ENCODE measurements around the gene KRT6B.

Gene KRT6B

GRCh38 chr12:52434081-52434733 lies 17.7 kb downstream of the KRT6B start, which contains the start of gene KRT75 (continued):
- TF ChIP-seq, protein P1, sequence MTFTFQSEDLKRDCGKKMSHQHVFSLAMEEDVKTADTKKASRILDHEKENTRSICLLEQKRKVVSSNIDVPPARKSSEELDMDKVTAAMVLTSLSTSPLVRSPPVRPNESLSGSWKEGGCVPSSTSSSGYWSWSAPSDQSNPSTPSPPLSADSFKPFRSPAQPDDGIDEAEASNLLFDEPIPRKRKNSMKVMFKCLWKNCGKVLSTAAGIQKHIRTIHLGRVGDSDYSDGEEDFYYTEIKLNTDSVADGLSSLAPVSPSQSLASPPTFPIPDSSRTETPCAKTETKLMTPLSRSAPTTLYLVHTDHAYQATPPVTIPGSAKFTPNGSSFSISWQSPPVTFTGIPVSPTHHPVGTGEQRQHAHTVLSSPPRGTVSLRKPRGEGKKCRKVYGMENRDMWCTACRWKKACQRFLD (tag by site-specific recombination; IDR thresholded peaks at IDR 0.05) = no peak
- TF ChIP-seq ZNF785 (tag by site-specific recombination; IDR thresholded peaks at IDR 0.05) (no peak), ZBTB1 (tag by site-specific recombination; IDR thresholded peaks at IDR 0.05) (no peak), ZBTB17 (tag by site-specific recombination; IDR thresholded peaks at IDR 0.05) (peak; percentile 60), KLF10 (tag by site-specific recombination; IDR thresholded peaks at IDR 0.05) (no peak), ZNF394 (tag by site-specific recombination; IDR thresholded peaks at IDR 0.05; ENCODE audit: borderline replicate concordance) (peak; percentile 30; the same call in 1 of the 2 replicates), ZNF214 (tag by site-specific recombination; IDR thresholded peaks at IDR 0.05; ENCODE audit: borderline replicate concordance) (no peak), ZNF692 (tag by site-specific recombination; IDR thresholded peaks at IDR 0.05) (peak; percentile 88), ZNF114 (tag by site-specific recombination; IDR thresholded peaks at IDR 0.05) (no peak), ZNF514 (tag by site-specific recombination; IDR thresholded peaks at IDR 0.05) (no peak), ZNF76 (tag by site-specific recombination; IDR thresholded peaks at IDR 0.05; ENCODE audit: borderline replicate concordance, low read depth) (peak; percentile 18; the same call in 1 of the 2 replicates), ZNF311 (tag by site-specific recombination; IDR thresholded peaks at IDR 0.05; ENCODE audit: borderline replicate concordance) (no peak), KLF1 (tag by site-specific recombination; IDR thresholded peaks at IDR 0.05) (no peak), MYNN (tag by site-specific recombination; IDR thresholded peaks at IDR 0.05; ENCODE audit: borderline replicate concordance) (no peak), ZNF174 (tag by site-specific recombination; IDR thresholded peaks at IDR 0.05) (no peak), ZNF549 (tag by site-specific recombination; IDR thresholded peaks at IDR 0.05) (no peak), ZNF560 (tag by site-specific recombination; IDR thresholded peaks at IDR 0.05; ENCODE audit: borderline replicate concordance) (no peak), ZNF26 (tag by site-specific recombination; IDR thresholded peaks at IDR 0.05) (no peak), ZNF341 (tag by site-specific recombination; IDR thresholded peaks at IDR 0.05; ENCODE audit: low read depth) (no peak), RBAK (tag by site-specific recombination; IDR thresholded peaks at IDR 0.05) (no peak), MEIS1 (CRISPR knock-in tag; IDR thresholded peaks at IDR 0.05; ENCODE audit: borderline replicate concordance) (no peak), ZNF324 (tag by site-specific recombination; IDR thresholded peaks at IDR 0.05) (no peak), ZNF146 (tag by site-specific recombination; IDR thresholded peaks at IDR 0.05) (no peak)
- TF ChIP-seq, protein P2, sequence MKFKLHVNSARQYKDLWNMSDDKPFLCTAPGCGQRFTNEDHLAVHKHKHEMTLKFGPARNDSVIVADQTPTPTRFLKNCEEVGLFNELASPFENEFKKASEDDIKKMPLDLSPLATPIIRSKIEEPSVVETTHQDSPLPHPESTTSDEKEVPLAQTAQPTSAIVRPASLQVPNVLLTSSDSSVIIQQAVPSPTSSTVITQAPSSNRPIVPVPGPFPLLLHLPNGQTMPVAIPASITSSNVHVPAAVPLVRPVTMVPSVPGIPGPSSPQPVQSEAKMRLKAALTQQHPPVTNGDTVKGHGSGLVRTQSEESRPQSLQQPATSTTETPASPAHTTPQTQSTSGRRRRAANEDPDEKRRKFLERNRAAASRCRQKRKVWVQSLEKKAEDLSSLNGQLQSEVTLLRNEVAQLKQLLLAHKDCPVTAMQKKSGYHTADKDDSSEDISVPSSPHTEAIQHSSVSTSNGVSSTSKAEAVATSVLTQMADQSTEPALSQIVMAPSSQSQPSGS (tag by site-specific recombination; IDR thresholded peaks at IDR 0.05; ENCODE audit: low read depth) = peak; percentile 42; the same call in 1 of the 2 replicates
- TF ChIP-seq, protein P3, sequence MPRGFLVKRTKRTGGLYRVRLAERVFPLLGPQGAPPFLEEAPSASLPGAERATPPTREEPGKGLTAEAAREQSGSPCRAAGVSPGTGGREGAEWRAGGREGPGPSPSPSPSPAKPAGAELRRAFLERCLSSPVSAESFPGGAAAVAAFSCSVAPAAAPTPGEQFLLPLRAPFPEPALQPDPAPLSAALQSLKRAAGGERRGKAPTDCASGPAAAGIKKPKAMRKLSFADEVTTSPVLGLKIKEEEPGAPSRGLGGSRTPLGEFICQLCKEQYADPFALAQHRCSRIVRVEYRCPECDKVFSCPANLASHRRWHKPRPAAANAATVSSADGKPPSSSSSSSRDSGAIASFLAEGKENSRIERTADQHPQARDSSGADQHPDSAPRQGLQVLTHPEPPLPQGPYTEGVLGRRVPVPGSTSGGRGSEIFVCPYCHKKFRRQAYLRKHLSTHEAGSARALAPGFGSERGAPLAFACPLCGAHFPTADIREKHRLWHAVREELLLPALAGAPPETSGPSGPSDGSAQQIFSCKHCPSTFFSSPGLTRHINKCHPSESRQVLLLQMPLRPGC (tag by site-specific recombination; IDR thresholded peaks at IDR 0.05) = peak; percentile 89
- TF ChIP-seq, protein P4, sequence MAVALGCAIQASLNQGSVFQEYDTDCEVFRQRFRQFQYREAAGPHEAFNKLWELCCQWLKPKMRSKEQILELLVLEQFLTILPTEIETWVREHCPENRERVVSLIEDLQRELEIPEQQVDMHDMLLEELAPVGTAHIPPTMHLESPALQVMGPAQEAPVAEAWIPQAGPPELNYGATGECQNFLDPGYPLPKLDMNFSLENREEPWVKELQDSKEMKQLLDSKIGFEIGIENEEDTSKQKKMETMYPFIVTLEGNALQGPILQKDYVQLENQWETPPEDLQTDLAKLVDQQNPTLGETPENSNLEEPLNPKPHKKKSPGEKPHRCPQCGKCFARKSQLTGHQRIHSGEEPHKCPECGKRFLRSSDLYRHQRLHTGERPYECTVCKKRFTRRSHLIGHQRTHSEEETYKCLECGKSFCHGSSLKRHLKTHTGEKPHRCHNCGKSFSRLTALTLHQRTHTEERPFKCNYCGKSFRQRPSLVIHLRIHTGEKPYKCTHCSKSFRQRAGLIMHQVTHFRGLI (tag by site-specific recombination; IDR thresholded peaks at IDR 0.05) = no peak
- TF ChIP-seq, protein P5, sequence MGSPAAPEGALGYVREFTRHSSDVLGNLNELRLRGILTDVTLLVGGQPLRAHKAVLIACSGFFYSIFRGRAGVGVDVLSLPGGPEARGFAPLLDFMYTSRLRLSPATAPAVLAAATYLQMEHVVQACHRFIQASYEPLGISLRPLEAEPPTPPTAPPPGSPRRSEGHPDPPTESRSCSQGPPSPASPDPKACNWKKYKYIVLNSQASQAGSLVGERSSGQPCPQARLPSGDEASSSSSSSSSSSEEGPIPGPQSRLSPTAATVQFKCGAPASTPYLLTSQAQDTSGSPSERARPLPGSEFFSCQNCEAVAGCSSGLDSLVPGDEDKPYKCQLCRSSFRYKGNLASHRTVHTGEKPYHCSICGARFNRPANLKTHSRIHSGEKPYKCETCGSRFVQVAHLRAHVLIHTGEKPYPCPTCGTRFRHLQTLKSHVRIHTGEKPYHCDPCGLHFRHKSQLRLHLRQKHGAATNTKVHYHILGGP (tag by site-specific recombination; IDR thresholded peaks at IDR 0.05) = no peak
- TF ChIP-seq, protein P6, sequence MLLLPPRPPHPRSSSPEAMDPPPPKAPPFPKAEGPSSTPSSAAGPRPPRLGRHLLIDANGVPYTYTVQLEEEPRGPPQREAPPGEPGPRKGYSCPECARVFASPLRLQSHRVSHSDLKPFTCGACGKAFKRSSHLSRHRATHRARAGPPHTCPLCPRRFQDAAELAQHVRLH (tag by site-specific recombination; IDR thresholded peaks at IDR 0.05) = no peak

Data from HEK293 (cell line).